22Rv1 (cell line): ENCODE results near the gene CCL20.

Source experiments
- H3K27ac ChIP-seq: fragments of 450-650 bp; 2 replicates; pipeline ENCODE4 v1.5.1; 2017
- CTCF ChIP-seq: fragments of 450-650 bp; IDR thresholded peaks from 2 replicates; pipeline ENCODE4 v1.5.1; 2017; ENCODE audit warnings: mild to moderate bottlenecking
- ZFX ChIP-seq: fragments of 450-650 bp; IDR thresholded peaks from 2 replicates; pipeline ENCODE4 v1.6.1; 2017; ENCODE audit warnings: antibody characterized with exemption, borderline replicate concordance

CCL20 gene

GRCh38 chr2:227817336-227817735 is 3.7 kb downstream of the CCL20 start:
- no peak for TF ChIP-seq CTCF
- TF ChIP-seq ZFX: no peak
- no peak overlapping the region for H3K27ac ChIP-seq

- no peak overlapping the region for H3K27ac ChIP-seq
- TF ChIP-seq ZFX (no peak), CTCF (no peak)
Observed at GRCh38 chr2:227817850-227818674, 4.4 kb downstream of the CCL20 start.

GRCh38 chr2:227818675-227819397 is 5.2 kb downstream of the CCL20 start:
- no peak for TF ChIP-seq ZFX
- no peak for TF ChIP-seq CTCF
- no peak overlapping the region for H3K27ac ChIP-seq

GRCh38 chr2:227819398-227819697 is 5.7 kb downstream of the CCL20 start:
- H3K27ac ChIP-seq: no peak overlapping the region
- TF ChIP-seq CTCF (no peak), ZFX (no peak)

GRCh38 chr2:227821043-227821942 is 7.7 kb downstream of the CCL20 start:
- H3K27ac ChIP-seq: no peak overlapping the region
- no peak for TF ChIP-seq CTCF
- TF ChIP-seq ZFX: no peak

- TF ChIP-seq CTCF: no peak
- no peak overlapping the region for H3K27ac ChIP-seq
Observed at GRCh38 chr2:227822416-227823003, 8.9 kb downstream of the CCL20 start.
